SK-N-SH treated with all-trans-retinoic acid at 6 μM for 48 hours (cell line): ENCODE results near the gene SLC18A2.

Experiments
- ARNTL ChIP-seq: fragments of 450-650 bp; formaldehyde crosslinking; IDR thresholded peaks from 2 replicates; pipeline ENCODE4 v1.5.0; 2020; ENCODE audit warnings: low read depth, mild to moderate bottlenecking, moderate library complexity, borderline replicate concordance
- CSDC2 ChIP-seq: fragments of 250-450 bp; sonication (Bioruptor Pico); IDR thresholded peaks from 2 replicates; pipeline ENCODE4 v1.5.0; 2020; ENCODE audit warnings: mild to moderate bottlenecking, moderate library complexity
- ISL1 ChIP-seq: fragments of 250-450 bp; sonication (Bioruptor Pico); IDR thresholded peaks from 2 replicates; pipeline ENCODE4 v2.1.2; 2022; ENCODE audit warnings: mild to moderate bottlenecking, moderate library complexity
- OSR1 ChIP-seq: fragments of 250-450 bp; sonication (Bioruptor Pico); IDR thresholded peaks from 2 replicates; pipeline ENCODE4 v1.8.0; 2022; ENCODE audit warnings: moderate library complexity, mild to moderate bottlenecking, inconsistent platforms
- RARB ChIP-seq: fragments of 250-450 bp; sonication (Bioruptor Pico); IDR thresholded peaks from 2 replicates; pipeline ENCODE4 v1.8.0; 2021; ENCODE audit warnings: mild to moderate bottlenecking, moderate library complexity
- TOX ChIP-seq: fragments of 250-450 bp; sonication (Bioruptor Pico); IDR thresholded peaks from 2 replicates; pipeline ENCODE4 v1.8.0; 2021; ENCODE audit warnings: mild to moderate bottlenecking, moderate library complexity, borderline replicate concordance
- ZFP3 ChIP-seq: fragments of 250-450 bp; sonication (Bioruptor Pico); IDR thresholded peaks from 2 replicates; pipeline ENCODE4 v1.5.0; 2020; ENCODE audit warnings: mild to moderate bottlenecking, moderate library complexity
- ZFP30 ChIP-seq: fragments of 450-650 bp; formaldehyde crosslinking; IDR thresholded peaks from 2 replicates; pipeline ENCODE4 v1.5.0; 2022; ENCODE audit warnings: mild to moderate bottlenecking, moderate library complexity
- ZNF565 ChIP-seq: fragments of 450-650 bp; formaldehyde crosslinking; conservative IDR thresholded peaks from 2 replicates; pipeline ENCODE4 v1.5.0; 2020; ENCODE audit warnings: low read depth, mild to moderate bottlenecking, moderate library complexity
- TF ChIP-seq, protein P1 (sequence below): fragments of 250-450 bp; sonication (Bioruptor Pico); IDR thresholded peaks from 2 replicates; pipeline ENCODE4 v1.5.1; 2020; ENCODE audit warnings: low read depth, mild to moderate bottlenecking, moderate library complexity
- TF ChIP-seq, protein P2 (sequence below): fragments of 250-450 bp; sonication (Bioruptor Pico); IDR thresholded peaks from 2 replicates; pipeline ENCODE4 v1.8.0; 2020; ENCODE audit warnings: mild to moderate bottlenecking, moderate library complexity, borderline replicate concordance

DNA sequence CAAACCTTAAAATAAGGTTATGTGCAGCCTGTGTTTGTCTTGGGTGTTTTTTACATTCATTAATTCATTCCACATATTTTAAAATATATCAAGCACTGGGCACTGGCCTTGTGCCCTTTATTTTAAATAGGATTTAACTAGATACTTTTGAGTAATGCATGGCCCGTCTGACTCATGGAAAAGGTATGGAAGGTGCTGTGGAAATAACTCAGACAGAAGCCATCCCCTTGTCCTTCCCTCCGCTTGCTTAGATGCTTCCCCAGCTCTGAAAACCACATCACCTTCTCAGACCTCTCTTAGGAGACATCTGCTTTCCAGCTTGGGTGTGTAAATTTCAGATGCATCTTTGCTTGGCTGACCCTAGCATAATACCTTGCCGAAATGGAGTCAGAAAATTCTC is 30.5 kb downstream of the SLC18A2 start:
- TF ChIP-seq ARNTL (CRISPR knock-in tag) (no peak), ZFP3 (CRISPR knock-in tag) (no peak), RARB (CRISPR knock-in tag) (no peak), ZNF565 (CRISPR knock-in tag) (no peak), CSDC2 (CRISPR knock-in tag) (no peak), ISL1 (no peak), OSR1 (CRISPR knock-in tag) (no peak), ZFP30 (CRISPR knock-in tag) (no peak), TOX (CRISPR knock-in tag) (no peak)
- TF ChIP-seq, protein P1, sequence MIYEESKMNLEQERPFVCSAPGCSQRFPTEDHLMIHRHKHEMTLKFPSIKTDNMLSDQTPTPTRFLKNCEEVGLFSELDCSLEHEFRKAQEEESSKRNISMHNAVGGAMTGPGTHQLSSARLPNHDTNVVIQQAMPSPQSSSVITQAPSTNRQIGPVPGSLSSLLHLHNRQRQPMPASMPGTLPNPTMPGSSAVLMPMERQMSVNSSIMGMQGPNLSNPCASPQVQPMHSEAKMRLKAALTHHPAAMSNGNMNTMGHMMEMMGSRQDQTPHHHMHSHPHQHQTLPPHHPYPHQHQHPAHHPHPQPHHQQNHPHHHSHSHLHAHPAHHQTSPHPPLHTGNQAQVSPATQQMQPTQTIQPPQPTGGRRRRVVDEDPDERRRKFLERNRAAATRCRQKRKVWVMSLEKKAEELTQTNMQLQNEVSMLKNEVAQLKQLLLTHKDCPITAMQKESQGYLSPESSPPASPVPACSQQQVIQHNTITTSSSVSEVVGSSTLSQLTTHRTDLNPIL (CRISPR knock-in tag) = no peak
- TF ChIP-seq, protein P2, sequence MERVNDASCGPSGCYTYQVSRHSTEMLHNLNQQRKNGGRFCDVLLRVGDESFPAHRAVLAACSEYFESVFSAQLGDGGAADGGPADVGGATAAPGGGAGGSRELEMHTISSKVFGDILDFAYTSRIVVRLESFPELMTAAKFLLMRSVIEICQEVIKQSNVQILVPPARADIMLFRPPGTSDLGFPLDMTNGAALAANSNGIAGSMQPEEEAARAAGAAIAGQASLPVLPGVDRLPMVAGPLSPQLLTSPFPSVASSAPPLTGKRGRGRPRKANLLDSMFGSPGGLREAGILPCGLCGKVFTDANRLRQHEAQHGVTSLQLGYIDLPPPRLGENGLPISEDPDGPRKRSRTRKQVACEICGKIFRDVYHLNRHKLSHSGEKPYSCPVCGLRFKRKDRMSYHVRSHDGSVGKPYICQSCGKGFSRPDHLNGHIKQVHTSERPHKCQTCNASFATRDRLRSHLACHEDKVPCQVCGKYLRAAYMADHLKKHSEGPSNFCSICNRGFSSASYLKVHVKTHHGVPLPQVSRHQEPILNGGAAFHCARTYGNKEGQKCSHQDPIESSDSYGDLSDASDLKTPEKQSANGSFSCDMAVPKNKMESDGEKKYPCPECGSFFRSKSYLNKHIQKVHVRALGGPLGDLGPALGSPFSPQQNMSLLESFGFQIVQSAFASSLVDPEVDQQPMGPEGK (CRISPR knock-in tag) = no peak
